ENCODE measurements around the gene MAPK12. TPM values are rescaled to one million over a fixed set of nuclear protein-coding genes. Genes with fewer than 3 reads are reported as not detected.

Gene MAPK12
- polyA plus RNA-seq, 1 experiment: 26.6 TPM

GRCh38 chr22:50296658-50297490 is 35.4 kb upstream of the MAPK12 start:
- Histone ChIP-seq H3K27ac (ENCODE audit: low read depth, low read length) (no peak overlapping the region), H3K9me3 (ENCODE audit: control insufficient read depth, insufficient read depth, low read length) (no peaks in the 10 kb centered on the region; the same call in 1 of the 2 replicates), H3K4me3 (ENCODE audit: low read depth, low read length) (no peak overlapping the region), H3K27me3 (ENCODE audit: control insufficient read depth, insufficient read depth, low read length) (no peaks in the 10 kb centered on the region)
- ChIA-PET CTCF (no interaction called here), POLR2A (interaction anchor here (0.7 kb wide), 3 partner anchors 12 to 35 kb away, joined by 3 to 9 read pairs (median 5); partner anchors contain the start of gene MAPK12)
- DNase-seq (ENCODE audit: low read depth, low spot score): no peak
- no peak for TF ChIP-seq CTCF (IDR thresholded peaks at IDR 0.05; ENCODE audit: low read depth, low read length)

- POLR2A ChIA-PET: interaction anchor here (0.6 to 3.8 kb wide), 3 partner anchors 11 to 31 kb away, joined by 6 to 19 read pairs (median 9); no protein-coding TSS in a partner anchor
- H3K27ac ChIP-seq (ENCODE audit: low read depth, low read length): peak overlapping the region; percentile 94
- CTCF ChIA-PET: interaction anchor here (1.0 to 1.2 kb wide), 2 partner anchors 18 to 32 kb away, joined by 3 to 4 read pairs; no protein-coding TSS in a partner anchor
These were observed 32.8 kb upstream of the MAPK12 start for GRCh38 chr22:50294319-50294656.

GRCh38 chr22:50293441-50294318 is 32.2 kb upstream of the MAPK12 start:
- Histone ChIP-seq H3K27me3 (ENCODE audit: control insufficient read depth, insufficient read depth, low read length) (no peaks in the 10 kb centered on the region), H3K9me3 (ENCODE audit: control insufficient read depth, insufficient read depth, low read length) (no peaks in the 10 kb centered on the region; the same call in 1 of the 2 replicates), H3K27ac (ENCODE audit: low read depth, low read length) (peak overlapping the region; percentile 94), H3K4me3 (ENCODE audit: low read depth, low read length) (peak overlapping the region; percentile 51)
- no peak for TF ChIP-seq CTCF (IDR thresholded peaks at IDR 0.05; ENCODE audit: low read depth, low read length)
- DNase-seq (ENCODE audit: low read depth, low spot score): no peak
- ChIA-PET POLR2A (interaction anchor here (0.6 to 3.8 kb wide), 4 partner anchors 9 to 32 kb away, joined by 4 to 19 read pairs (median 8); no protein-coding TSS in a partner anchor), CTCF (interaction anchor here (0.6 to 0.7 kb wide), 2 partner anchors 22 to 73 kb away, joined by 4 read pairs; no protein-coding TSS in a partner anchor)

More at GRCh38 chr22:50294319-50294656, 32.8 kb upstream of the MAPK12 start:
- Histone ChIP-seq H3K27me3 (ENCODE audit: control insufficient read depth, insufficient read depth, low read length) (no peaks in the 10 kb centered on the region), H3K4me3 (ENCODE audit: low read depth, low read length) (no peak overlapping the region), H3K9me3 (ENCODE audit: control insufficient read depth, insufficient read depth, low read length) (no peaks in the 10 kb centered on the region; the same call in 1 of the 2 replicates)
- DNase-seq (ENCODE audit: low read depth, low spot score): no peak
- TF ChIP-seq CTCF (IDR thresholded peaks at IDR 0.05; ENCODE audit: low read depth, low read length): no peak

DNA sequence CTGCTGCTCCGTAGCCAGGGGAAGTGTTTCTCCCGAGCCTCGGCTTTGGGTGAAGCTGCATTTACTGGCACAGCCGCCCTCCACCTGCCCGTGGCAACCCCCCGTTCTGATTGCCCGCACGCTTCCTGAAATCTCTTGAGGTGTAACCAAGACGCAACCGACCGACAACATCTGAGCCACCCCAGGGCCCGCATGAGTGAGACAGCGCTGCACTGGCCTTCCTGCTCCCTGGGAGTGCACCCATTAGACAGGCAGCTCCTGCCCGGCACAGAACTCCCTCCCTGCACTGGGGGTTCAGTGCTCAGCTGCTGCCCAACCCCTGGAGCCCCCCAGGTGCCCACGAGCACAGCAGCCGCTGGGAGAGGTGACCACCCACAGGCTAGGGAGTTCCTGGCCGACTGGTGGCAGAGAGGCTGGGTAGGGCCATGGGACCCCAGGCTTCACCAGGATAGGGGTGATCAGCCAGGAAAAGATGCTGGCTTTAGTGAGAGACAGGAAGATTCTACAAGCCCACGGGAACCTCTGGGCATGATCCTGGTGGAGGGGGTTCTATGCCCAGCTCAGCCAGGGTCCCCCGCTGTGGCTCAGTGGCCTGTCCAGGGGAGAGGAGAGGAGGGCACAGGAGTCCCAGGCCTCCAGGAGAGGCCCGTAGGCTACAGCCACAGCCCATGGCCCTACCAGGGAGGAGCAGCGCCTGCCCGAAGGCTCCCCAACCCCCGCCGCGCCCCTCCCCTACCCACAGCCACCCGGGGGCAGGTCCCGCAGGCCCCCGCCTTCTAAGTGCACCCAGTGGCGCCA is 31.4 kb upstream of the MAPK12 start:
- CTCF ChIA-PET: interaction anchor here (0.6 to 0.8 kb wide), 4 partner anchors 21 to 74 kb away, joined by 3 to 4 read pairs (median 4); no protein-coding TSS in a partner anchor
- H3K9me3 ChIP-seq (ENCODE audit: control insufficient read depth, insufficient read depth, low read length): no peaks in the 10 kb centered on the region; the same call in 1 of the 2 replicates
- TF ChIP-seq CTCF (IDR thresholded peaks at IDR 0.05; ENCODE audit: low read depth, low read length): no peak
- H3K27ac ChIP-seq (ENCODE audit: low read depth, low read length): peak overlapping the region; percentile 80
- no peaks in the 10 kb centered on the region for H3K27me3 ChIP-seq (ENCODE audit: control insufficient read depth, insufficient read depth, low read length)
- POLR2A ChIA-PET: interaction anchor here (1.2 to 3.8 kb wide), 3 partner anchors 10 to 13 kb away, joined by 4 to 19 read pairs (median 9); no protein-coding TSS in a partner anchor
- no peak for DNase-seq (ENCODE audit: low read depth, low spot score)
- H3K4me3 ChIP-seq (ENCODE audit: low read depth, low read length): peak overlapping the region; percentile 51

Data from AG04450 (cell line).